Measurements from ENCODE around the gene VGLL4.

- TF ChIP-seq CTCF (IDR thresholded peaks at IDR 0.05), result no peak
- TF ChIP-seq POLR2A (IDR thresholded peaks at IDR 0.05), result no peak
Measured at GRCh38 chr3:11570789-11571495, 72.8 kb downstream of the VGLL4 start.

Measured in lower leg skin (tissue), 3 donors.